Raji (cell line): ENCODE data around the gene RPRML.

ENCODE experiments used
- POLR2A ChIP-seq: IDR thresholded peaks from 2 replicates; pipeline ENCODE4 v1.6.1; 2011; ENCODE audit warnings: low read depth, low read length, control low read depth; ENCODE audit not compliant: insufficient read depth

The RPRML gene

GRCh38 chr17:46978489-46979146, 435 bp downstream of the RPRML start:
- TF ChIP-seq POLR2A, result no peak

GRCh38 chr17:46977750-46978488, 1.1 kb downstream of the RPRML start:
- no peak for TF ChIP-seq POLR2A

DNA sequence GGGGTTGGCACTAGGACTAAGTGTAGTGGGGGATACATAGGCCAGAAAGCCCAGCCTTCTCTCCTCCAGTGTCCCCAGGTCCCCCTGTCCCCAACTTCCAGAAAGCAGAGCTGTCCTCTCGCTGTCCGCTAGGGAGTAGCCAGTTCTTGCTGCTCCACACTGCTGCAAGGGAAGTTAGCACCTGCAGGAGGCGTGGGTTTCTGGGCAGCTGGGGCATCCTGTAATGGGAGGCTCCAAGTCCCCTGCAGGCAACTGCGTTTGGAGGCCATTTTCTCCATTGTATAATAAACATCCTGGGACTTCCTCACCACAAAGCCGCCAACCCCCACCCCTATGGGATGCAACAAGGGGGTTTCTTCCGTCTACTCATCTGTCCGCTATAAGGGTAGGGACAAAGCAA, 1.7 kb downstream of the RPRML start:
- no peak for TF ChIP-seq POLR2A

- TF ChIP-seq POLR2A, result no peak
These were observed 2.3 kb downstream of the RPRML start for GRCh38 chr17:46976626-46977270.

GRCh38 chr17:46975287-46975686, 3.8 kb downstream of the RPRML start:
- TF ChIP-seq POLR2A, result no peak

GRCh38 chr17:46974086-46974485, 5.0 kb downstream of the RPRML start:
- TF ChIP-seq POLR2A, result no peak

DNA sequence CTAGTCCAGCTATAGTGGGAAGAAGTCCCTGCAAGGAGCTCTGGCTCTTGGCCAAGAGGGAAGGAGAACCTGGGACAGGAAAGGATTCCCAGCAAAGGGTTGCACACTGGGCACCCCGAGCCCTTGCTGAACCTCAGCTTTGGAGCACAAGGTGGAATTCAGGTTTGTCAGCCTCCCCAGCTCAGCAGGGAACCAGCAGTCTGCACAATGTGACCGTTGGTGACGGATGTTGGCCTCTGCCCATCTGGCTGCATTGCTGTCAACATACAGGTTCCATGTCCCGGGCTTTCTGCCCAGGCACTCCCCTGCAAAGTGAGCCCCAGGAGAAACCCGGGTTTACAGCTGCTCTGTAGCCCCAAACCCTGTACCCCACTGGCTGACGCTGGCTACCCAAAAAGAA, 6.7 kb downstream of the RPRML start:
- no peak for TF ChIP-seq POLR2A

GRCh38 chr17:46971647-46972300, 7.3 kb downstream of the RPRML start:
- TF ChIP-seq POLR2A, result no peak

DNA sequence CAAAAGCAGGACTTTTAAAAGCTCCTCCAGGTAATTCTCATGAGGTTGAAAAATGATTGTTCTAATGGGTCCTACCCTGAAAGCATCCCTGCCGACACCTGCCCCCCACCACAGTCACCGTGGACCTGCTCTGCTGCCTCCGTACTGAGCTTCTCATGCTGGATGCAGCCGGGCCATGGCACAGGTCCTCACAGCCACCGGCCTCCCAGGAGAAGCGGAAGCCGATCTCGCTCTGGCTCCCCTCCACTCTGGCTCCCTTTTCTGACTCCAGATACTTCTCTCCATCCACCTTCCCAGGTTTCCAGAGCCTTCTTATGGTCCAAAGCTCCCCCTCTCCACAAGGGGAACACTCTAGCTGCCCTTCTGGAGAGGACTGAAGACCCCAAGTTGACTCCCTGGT, 10.2 kb downstream of the RPRML start:
- TF ChIP-seq POLR2A, result no peak

GRCh38 chr17:46968224-46968834, 10.7 kb downstream of the RPRML start:
- TF ChIP-seq POLR2A, result no peak

GRCh38 chr17:46964315-46965265, 14.5 kb downstream of the RPRML start:
- TF ChIP-seq POLR2A, result no peak

DNA sequence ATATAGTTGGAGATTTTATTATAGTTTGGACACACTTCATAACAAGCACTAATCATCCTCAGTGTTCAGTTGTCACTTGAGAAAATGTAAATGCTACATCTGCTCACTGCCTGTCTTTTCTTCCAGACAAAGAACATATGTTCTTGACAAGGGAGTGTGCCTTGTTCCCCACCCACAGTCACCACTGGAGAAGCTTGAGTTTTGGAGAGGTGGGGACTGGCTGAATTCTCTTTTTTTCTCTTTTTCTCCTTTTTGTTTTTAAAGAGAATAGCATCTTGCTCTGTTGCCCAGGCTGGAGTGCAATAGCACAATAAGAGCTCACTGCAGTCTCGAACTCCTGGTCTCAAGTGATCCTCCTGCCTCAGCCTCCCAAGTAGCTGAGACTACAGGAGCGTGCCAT, 15.5 kb downstream of the RPRML start:
- TF ChIP-seq POLR2A, result no peak

- TF ChIP-seq POLR2A, result no peak
These were observed 16.7 kb downstream of the RPRML start for GRCh38 chr17:46962374-46962790.

GRCh38 chr17:46960152-46960551, 18.9 kb downstream of the RPRML start:
- TF ChIP-seq POLR2A, result no peak

- TF ChIP-seq POLR2A, result no peak
These were observed 20.9 kb downstream of the RPRML start for GRCh38 chr17:46958041-46958591.
